Esophagus muscularis mucosa (tissue), 4 donors: ENCODE data around the gene REC8. TPM values are rescaled to one million over a fixed set of nuclear protein-coding genes. Genes with fewer than 3 reads are reported as not detected.

ENCODE experiments used
- DNase-seq: peaks from one replicate; pipeline ENCODE4 v3.0.0-alpha.2; 2017; ENCODE audit errors: extremely low spot score
- H3K27ac ChIP-seq, 4 donors: fragments of 200-600 bp; sonication (generic); replicated peaks in 1 of 4; 1 replicate in 3 of 4; 2 replicates in 1 of 4; pipeline ENCODE4 v1.5.1; 2016 to 2019; ENCODE audit warnings: mild to moderate bottlenecking in 1 of 4
- H3K27me3 ChIP-seq, 4 donors: fragments of 200-600 bp; sonication (generic); one replicate each; pipeline versions ENCODE4 v1.5.1 to v1.6.0; 2016 to 2019
- H3K36me3 ChIP-seq, 4 donors: fragments of 200-600 bp; sonication (generic); one replicate each; pipeline ENCODE4 v1.5.1; 2016 to 2019
- H3K4me1 ChIP-seq, 4 donors: fragments of 200-600 bp; sonication (generic); one replicate each; pipeline ENCODE4 v1.5.1; 2016 to 2019
- H3K4me3 ChIP-seq, 4 donors: fragments of 200-600 bp; sonication (generic); 1 replicate in 2 of 4; 2 replicates in 2 of 4; pipeline ENCODE4 v1.5.1; 2016 to 2019; ENCODE audit warnings: mild to moderate bottlenecking in 4 of 4, moderate library complexity in 1 of 4
- H3K9me3 ChIP-seq, 4 donors: fragments of 200-600 bp; sonication (generic); 1 replicate in 3 of 4; 2 replicates in 1 of 4; pipeline ENCODE4 v1.5.1; 2016 to 2019
- EP300 ChIP-seq: sonication (generic); formaldehyde crosslinking; IDR thresholded peaks from one replicate; pipeline ENCODE4 v1.6.1; 2017; ENCODE audit warnings: antibody characterized with exemption
- POLR2A ChIP-seq: fragments of 450-650 bp; IDR thresholded peaks from one replicate; pipeline ENCODE4 v1.6.1; 2017; ENCODE audit warnings: antibody characterized with exemption, moderate library complexity, mild to moderate bottlenecking, low read depth
- POLR2AphosphoS5 ChIP-seq, 2 donors: sonication (generic); formaldehyde crosslinking; IDR thresholded peaks; one replicate each; pipeline ENCODE4 v1.6.1; 2017; ENCODE audit warnings: antibody characterized with exemption in 2 of 2
- WGBS: methylation state at CpG from one replicate; pipeline ENCODE4 v1.1.5; 2018; 5-methylcytosine and 5-hydroxymethylcytosine counted together
- intact Hi-C: fragments of 100-400 bp; cut with DNase I; formaldehyde crosslinking; loops from one replicate; pipeline ENCODE4 v1.15.1; 2023
- total RNA-seq, 4 donors: library from RNA; depleted of rRNA; stranded (reverse); fragments of >200 nt; gene quantifications; one replicate each; pipeline versions ENCODE4 v1.1.0 to v1.2.1, GENCODE V29; 2016
- TF ChIP-seq, protein P1 (sequence below), 3 experiments: fragments of 200-600 bp in 2 of 3; fragments of 450-650 bp in 1 of 3; sonication (generic) in 2 of 3; IDR thresholded peaks; one replicate each; pipeline ENCODE4 v1.5.1; 2017 to 2019; ENCODE audit warnings: antibody characterized with exemption in 3 of 3, mild to moderate bottlenecking in 2 of 3, moderate library complexity in 1 of 3

Gene REC8
- total RNA-seq, 4 donors from 2014 or later, result 4.6 to 5.9 (median 5.0) TPM

DNA sequence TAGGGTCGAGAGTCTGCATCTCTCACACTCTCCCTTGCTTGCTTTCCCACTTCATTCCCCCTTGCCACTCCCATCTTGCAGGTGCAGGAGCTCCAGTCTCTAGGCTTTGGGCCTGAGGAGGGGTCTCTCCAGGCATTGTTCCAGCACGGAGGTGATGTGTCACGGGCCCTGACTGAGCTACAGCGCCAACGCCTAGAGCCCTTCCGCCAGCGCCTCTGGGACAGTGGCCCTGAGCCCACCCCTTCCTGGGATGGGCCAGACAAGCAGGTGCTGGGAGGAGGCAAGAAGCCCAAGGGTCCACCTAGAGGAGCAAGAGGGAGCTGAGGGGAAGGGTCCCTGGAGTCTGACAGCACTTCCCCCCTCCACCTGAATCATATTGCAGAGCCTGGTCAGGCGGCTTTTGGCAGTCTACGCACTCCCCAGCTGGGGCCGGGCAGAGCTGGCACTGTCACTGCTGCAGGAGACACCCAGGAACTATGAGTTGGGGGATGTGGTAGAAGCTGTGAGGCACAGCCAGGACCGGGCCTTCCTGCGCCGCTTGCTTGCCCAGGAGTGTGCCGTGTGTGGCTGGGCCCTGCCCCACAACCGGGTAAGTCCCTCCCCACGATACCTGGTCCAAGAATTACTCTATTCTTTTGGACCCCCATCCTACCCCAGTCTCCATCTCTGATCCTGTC, 20.3 kb upstream of the REC8 start:
- Histone ChIP-seq H3K4me3 (no peak overlapping the region), H3K36me3 (peaks cover 52 to 80% (median 74%) of the 10 kb centered on the region in 4 donors), H3K27ac (no peak overlapping the region), H3K9me3 (no peaks in the 10 kb centered on the region), H3K27me3 (no peaks in the 10 kb centered on the region), H3K4me1 (peaks cover 8 to 31% (median 23%) of the 10 kb centered on the region in 4 donors)
- TF ChIP-seq POLR2A (no peak), EP300 (no peak), POLR2AphosphoS5 (IDR thresholded peaks at IDR 0.05) (no peak)
- TF ChIP-seq, protein P1, sequence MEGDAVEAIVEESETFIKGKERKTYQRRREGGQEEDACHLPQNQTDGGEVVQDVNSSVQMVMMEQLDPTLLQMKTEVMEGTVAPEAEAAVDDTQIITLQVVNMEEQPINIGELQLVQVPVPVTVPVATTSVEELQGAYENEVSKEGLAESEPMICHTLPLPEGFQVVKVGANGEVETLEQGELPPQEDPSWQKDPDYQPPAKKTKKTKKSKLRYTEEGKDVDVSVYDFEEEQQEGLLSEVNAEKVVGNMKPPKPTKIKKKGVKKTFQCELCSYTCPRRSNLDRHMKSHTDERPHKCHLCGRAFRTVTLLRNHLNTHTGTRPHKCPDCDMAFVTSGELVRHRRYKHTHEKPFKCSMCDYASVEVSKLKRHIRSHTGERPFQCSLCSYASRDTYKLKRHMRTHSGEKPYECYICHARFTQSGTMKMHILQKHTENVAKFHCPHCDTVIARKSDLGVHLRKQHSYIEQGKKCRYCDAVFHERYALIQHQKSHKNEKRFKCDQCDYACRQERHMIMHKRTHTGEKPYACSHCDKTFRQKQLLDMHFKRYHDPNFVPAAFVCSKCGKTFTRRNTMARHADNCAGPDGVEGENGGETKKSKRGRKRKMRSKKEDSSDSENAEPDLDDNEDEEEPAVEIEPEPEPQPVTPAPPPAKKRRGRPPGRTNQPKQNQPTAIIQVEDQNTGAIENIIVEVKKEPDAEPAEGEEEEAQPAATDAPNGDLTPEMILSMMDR (IDR thresholded peaks at IDR 0.05), result no peak
- intact Hi-C loops, result no loop called here
- 91% methylated on average over 16 of the region's 16 CpGs for WGBS
- no peak for DNase-seq

DNA sequence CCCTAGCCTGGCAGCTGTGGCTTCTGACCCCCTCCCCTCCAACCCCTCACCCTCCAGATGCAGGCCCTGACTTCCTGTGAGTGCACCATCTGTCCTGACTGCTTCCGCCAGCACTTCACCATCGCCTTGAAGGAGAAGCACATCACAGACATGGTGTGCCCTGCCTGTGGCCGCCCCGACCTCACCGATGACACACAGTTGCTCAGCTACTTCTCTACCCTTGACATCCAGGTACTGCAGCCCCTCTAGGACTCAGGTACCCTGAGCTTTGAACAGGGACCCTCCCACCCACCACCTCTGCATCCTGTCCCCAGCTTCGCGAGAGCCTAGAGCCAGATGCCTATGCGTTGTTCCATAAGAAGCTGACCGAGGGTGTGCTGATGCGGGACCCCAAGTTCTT, 16.8 kb upstream of the REC8 start:
- H3K36me3 ChIP-seq, result peaks cover 78 to 96% (median 86%) of the 10 kb centered on the region in 4 donors
- no peak for TF ChIP-seq EP300
- no peak for TF ChIP-seq POLR2A
- TF ChIP-seq, protein P1 (IDR thresholded peaks at IDR 0.05), result no peak
- TF ChIP-seq POLR2AphosphoS5 (IDR thresholded peaks at IDR 0.05), result no peak
- 93% methylated on average over 9 of the region's 10 CpGs for WGBS

DNA sequence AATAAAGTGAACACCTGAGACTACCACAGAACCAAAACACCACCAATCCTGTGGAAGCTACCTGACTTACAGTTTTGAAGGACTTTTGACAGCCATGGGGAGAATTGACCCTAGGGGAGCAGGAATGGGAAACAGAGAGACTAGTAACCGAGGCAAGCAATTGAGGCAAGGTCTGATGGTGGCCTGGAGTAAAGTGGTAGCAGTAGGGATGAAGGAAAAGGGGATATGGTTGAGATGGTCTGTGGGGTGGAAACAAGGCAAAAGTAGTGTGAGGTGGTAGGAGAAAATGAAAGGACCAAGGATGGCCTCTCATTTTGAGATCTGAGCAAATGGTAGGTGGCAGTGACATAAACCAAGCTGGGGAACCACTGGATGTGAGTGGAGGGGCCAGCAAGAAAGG, 15.0 kb upstream of the REC8 start:
- DNase-seq, result no peak
- Histone ChIP-seq H3K9me3 (no peaks in the 10 kb centered on the region), H3K27me3 (no peaks in the 10 kb centered on the region), H3K36me3 (peaks cover 61 to 84% (median 74%) of the 10 kb centered on the region in 4 donors), H3K27ac (no peak overlapping the region), H3K4me1 (peaks cover 9 to 14% (median 13%) of the 10 kb centered on the region in 4 donors), H3K4me3 (no peak overlapping the region)
- intact Hi-C loops, result no loop called here
- no peak for TF ChIP-seq EP300
- TF ChIP-seq POLR2A, result no peak
- no peak for TF ChIP-seq POLR2AphosphoS5 (IDR thresholded peaks at IDR 0.05)
- TF ChIP-seq, protein P1 (IDR thresholded peaks at IDR 0.05), result no peak
- WGBS, result 90% methylated on average over 1 of the region's 1 CpG

More for the DNA sequence above, 16.8 kb upstream of the REC8 start:
- intact Hi-C loops, result no loop called here
- Histone ChIP-seq H3K4me3 (no peak overlapping the region), H3K27me3 (no peaks in the 10 kb centered on the region), H3K4me1 (peaks cover under 1 to 5% (median 2%) of the 10 kb centered on the region in 4 donors), H3K9me3 (no peaks in the 10 kb centered on the region), H3K27ac (peak overlapping the region in 1 of 4 donors; percentile 8)
- no peak for DNase-seq

DNA sequence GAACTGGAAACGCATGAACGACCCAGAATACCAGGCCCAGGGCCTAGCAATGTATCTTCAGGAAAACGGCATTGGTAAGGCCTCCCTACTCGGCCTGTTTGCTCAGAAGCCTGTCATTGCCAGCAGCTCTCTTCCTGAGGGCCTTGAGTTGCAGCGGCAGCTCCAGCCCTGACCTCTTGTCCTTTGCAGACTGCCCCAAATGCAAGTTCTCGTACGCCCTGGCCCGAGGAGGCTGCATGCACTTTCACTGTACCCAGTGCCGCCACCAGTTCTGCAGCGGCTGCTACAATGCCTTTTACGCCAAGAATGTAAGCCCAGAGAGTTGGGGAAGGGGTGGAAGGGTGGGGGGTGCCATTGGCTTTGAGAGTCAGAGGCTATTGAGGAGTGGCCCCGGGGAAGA, 14.5 kb upstream of the REC8 start:
- Histone ChIP-seq H3K4me1 (peaks cover 13 to 19% (median 17%) of the 10 kb centered on the region in 4 donors), H3K9me3 (no peaks in the 10 kb centered on the region), H3K4me3 (no peak overlapping the region), H3K36me3 (peaks cover 58 to 79% (median 69%) of the 10 kb centered on the region in 4 donors), H3K27ac (no peak overlapping the region), H3K27me3 (no peaks in the 10 kb centered on the region)
- DNase-seq, result no peak
- WGBS, result 90% methylated on average over 12 of the region's 12 CpGs
- intact Hi-C loops, result no loop called here
- no peak for TF ChIP-seq POLR2AphosphoS5 (IDR thresholded peaks at IDR 0.05)
- TF ChIP-seq EP300, result no peak
- TF ChIP-seq, protein P1 (IDR thresholded peaks at IDR 0.05), result no peak
- no peak for TF ChIP-seq POLR2A
